HG02798 (cell line): ENCODE results near the gene TUBA3D.
"Not testable (repeated sequence)": the region's sequence is repeated elsewhere in the genome, so short reads cannot be mapped to it uniquely, and the experiment has no call there.

Experiments
- ATAC-seq: cut with Tn5 transposase; IDR thresholded peaks from one replicate; pipeline ENCODE4 v1.9.1; 2021; ENCODE audit warnings: mild to moderate bottlenecking; ENCODE audit not compliant: unreplicated experiment, poor library complexity

Gene TUBA3D

DNA sequence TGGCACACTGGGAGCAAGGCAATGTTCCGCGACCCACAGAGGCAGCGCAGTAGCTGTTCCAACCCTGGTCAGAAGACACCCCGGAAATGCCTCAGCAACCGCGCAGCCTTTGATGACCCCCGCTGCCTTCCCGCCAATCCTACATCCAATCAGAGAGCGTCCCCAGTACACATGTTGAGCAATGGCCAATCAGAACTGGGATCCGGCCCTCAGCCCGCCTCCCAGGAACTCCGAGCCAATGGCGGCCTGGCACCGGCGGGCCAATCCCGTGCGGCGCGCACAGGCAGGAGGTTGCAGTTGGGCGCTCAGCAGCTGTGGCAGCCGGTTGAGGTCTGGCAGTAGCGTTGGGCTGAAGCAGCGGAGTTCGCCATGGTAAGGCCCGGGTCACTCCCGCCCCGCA, at the start of gene TUBA3D:
TSS of gene TUBA3D (plus strand) at position 289 of the 400 bp plus-strand sequence. CDS start at position 370, 81 bp downstream.
- no peak for ATAC-seq

DNA sequence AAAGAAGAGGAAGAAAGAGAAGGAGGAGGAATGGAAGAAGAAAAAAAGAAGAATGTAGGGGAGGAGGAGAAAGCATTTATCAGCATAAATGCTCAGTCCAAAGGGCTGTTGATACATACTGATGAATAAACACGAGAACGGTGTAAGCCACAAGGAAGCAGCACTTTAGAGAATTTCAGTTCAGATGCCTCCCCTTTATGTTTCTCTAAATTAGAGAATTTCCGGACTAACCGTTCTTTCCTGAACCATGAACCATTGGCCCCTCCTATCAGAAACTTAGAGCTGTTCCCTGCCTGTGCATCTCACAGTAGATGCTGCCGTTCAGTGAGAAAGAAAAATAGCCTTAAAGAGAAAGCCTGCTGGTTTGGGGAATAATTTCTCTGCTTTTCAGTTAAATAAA, 49.2 kb upstream of the TUBA3D start:
- no peak for ATAC-seq

DNA sequence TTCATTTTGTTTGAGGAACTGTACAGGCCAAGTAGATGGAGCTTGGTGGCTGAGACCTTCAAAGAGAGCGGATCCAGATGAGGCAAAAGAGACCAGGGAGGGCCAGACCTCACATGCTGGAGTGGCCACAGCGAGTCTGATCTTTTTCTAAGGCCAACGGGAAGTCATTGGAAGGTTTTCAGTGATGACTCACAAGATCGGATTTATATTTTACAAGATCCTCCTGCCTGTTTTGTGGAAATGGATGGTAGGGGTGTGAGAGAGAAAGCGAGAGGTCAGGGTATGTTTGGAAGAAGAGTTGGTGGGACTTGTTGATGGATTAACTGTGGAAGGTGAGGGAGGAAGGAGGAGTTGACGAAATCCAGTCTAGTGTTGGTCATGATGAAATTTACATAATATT, 44.6 kb upstream of the TUBA3D start:
- no peak for ATAC-seq

DNA sequence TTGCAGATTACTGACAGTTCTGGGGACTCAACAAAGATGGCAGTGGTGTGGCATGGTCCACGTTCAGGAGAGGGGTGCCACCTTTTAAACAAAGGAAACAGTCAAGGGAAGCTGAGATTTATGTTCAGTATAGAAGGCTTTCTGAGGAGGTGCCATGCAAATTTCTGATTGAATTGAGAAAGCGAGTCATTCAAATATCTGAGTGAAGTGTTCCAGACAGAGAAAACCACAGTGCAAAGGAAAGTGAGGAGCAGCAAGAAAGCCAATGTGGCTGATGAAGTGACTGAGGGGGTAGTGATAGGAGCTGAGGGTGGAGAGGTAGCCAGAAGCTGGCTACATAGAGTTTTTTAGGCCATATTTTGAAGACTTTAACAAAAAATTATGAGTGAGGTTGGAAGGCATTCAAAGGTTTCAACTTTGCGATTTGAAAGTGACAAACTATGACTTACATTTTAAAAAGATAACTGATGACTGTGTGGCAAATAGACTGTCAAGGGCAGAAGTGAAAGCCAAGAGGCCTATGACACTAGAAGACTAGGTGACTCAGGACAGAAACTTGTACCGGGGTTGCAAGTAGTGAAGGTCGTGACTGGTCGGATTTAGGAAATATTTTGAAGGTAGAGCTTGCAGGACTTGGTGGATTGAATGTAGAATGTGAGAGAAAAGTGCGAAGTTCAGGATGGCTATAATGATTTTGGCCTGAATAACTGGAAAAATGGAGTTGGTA, 35.0 kb upstream of the TUBA3D start:
- peak; percentile 86 for ATAC-seq

DNA sequence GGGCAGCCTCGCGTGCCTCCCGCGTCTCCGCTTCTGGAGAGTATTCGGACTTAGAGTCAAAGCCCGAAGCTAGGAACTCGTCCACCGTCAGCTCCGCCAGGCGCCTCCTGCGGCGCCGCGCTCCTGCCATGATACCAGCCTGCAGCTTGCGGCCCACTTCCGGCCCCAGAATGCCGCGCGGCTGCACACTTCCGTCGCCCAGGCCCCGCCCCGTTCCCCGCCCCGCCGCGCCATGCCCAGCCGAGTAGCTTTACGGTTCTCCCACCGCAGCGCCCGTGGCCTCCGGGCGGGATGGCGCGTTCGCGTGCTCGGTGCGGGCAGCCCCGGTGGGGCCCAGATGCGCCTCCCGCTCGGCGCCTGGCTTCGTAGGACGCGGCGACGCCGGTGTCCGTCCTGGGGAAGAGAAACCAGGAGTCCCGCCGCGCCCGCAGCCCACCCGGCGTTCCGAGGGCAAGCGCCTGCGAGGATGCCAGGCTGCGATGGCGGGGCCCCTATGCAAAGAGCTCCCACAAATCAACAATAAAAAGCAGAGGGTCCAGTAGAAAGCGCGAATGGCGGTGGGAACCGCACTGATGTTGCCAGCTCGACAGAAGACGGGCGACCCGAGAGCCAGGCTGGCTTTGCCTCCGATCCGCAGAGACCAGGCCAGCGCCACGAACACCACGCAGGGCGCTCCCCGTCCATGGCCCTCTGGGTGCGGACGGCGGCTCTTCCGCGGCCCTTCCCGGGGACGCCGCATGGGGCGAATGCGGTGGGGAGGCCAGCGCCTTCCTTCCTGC, 31.0 kb upstream of the TUBA3D start:
- not testable (repeated sequence) for ATAC-seq

DNA sequence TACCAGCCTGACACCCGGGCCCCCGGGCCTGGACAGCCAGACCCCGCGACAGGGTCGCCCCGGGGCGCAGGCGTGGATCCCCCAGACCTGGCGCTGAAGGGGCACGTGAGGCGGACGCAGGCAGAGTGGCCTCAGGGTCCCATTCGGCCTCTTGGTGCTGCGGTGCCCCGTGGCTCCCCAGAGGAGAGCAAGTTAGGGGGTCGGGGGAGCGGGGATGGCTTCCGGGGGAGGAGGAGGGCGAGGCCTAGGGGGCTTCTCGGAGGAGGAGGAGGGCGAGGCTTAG, 30.5 kb upstream of the TUBA3D start:
- not testable (repeated sequence) for ATAC-seq

DNA sequence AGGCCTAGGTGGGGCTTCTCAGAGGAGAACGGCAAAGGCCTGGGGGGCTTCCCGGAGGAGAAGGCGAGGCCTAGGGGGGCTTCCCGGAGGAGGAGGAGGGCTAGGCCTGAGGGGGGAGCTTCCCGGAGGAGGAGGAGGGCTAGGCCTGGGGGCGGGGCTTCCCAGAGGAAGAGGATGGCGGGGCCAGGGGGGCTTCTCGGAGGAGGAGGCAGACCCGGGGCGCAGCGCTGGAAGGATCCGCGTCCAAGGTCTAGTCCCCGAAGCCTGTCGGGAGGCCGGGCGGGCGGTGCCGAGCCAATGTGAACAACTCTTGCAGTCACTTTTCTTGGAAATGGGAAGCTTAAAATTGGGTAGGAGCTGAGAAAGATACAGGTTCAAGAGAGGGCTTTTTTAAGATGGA, 30.0 kb upstream of the TUBA3D start:
- ATAC-seq = no peak

DNA sequence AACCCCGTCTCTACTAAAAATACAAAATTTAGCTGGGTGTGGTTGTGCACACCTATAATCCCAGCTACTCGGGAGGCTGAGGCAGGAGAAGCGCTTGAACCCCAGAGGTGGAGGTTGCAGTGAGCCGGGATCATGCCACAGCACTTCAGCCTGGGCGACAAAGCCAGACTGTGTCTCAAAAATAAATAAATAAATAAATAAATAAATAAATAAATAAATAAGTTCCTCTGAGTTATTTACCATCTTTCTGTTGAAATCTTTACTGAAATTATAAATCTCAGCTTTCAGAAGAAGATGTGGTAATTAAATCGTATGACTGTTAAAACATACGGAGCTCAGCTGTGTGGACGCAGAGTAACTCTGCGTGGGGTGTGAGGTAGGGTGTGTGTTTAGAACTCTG, 27.9 kb upstream of the TUBA3D start:
- not testable (repeated sequence) for ATAC-seq

DNA sequence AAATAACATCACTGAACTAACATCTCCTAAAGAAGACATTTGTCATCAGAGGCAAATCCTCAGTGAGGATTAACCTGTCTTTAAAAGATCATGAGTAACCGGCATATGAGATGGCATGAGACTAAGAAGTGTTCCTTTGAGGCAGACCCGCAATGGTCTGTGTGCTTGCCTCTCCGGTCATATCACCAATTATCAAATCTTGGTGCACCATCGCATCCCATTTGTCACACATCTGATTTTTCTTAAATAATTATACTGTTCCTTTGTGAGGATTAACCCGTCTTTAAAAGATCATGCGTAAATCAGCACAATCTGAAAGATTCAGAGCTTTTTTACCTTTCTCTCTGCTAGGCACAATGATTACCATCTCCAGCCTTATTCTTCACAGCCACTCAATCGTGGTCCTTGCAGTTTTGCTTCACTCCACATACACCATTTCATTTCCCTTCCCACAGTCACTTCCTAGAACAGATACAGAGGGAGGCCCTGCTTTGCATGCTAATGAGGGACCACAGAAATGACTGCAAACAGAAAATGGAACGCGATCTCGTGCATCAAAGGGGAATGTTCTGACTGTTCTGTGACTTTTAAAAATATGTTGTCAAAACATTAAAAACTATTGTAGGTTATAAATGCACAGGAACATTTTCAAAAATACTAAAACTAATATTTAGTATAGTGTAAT, 24.5 kb upstream of the TUBA3D start:
- peak; percentile 94 for ATAC-seq

DNA sequence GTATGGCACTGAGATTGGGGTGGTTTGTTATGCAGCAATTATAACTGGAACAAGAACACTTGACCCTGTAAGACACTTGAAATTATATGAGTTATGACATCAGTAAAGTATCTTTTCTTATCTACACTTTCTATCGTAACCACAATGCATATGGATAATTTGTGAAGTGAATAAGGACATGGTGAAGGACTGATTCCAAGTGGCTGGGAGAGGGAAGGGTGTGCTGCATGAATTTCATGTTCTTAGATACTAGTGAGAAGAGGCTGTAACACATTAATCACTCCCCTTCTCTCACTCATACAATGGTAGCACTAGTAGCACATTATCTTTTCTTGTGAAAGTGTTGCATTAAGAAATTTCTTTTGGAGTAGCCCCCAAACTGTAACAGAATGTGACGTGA, 21.0 kb upstream of the TUBA3D start:
- not testable (repeated sequence) for ATAC-seq

DNA sequence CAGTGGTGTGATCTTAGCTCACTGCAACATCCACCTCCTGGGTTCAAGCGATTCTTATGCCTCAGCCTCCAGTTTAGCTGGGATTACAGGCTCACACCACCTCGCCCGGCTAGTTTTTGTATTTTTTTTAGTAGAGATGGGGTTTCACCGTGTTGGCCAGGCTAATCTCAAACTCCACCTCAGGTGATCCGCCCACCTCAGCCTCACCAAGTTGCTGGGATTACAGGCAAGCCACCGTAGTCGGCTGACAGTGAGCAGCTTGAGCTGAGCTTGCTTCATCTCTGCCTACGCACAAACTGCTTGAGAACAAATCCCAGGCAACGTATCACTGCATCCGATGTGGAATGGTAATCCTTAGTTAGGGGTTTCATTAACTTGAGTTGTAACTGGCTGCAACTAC, 8.2 kb upstream of the TUBA3D start:
- ATAC-seq = not testable (repeated sequence)

DNA sequence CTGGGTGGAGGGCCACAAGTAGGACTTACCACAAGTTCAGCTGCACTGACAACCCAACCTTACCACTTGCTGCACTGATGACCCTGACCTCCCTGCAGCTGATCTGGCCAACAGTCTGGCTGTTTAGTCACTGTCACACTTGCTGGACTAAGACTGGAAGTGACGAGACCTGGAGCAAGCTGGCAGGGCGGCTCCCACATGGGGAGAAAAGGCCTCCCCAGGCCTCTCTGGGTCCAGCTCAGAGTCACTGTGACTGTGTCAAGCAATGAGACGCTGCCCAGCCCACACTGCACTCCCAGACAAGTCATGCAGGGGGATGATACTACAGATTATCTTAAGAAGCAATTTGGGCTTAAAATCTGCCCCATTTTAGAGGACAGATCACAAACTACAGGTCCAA, 5.0 kb upstream of the TUBA3D start:
- not testable (repeated sequence) for ATAC-seq

DNA sequence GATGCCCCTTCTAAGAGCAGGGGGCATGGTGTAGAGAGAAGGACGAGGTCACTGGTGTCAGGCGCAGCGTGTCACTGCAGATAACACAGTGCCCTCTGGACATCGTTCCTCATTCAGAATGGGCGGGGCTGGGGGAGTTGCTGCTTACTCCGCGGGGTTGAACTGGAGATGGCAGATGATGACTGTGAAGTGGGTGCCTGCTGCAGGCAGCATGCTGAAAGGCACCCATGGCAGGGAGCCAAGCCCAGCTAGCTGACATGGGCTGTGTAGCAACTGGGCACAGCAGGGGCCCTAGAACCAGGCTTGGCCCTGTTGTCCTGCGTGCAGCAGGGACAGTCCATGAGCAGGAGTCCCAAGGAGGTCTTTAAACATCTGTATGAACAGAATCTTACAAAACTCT, 4.3 kb upstream of the TUBA3D start:
- not testable (repeated sequence) for ATAC-seq

DNA sequence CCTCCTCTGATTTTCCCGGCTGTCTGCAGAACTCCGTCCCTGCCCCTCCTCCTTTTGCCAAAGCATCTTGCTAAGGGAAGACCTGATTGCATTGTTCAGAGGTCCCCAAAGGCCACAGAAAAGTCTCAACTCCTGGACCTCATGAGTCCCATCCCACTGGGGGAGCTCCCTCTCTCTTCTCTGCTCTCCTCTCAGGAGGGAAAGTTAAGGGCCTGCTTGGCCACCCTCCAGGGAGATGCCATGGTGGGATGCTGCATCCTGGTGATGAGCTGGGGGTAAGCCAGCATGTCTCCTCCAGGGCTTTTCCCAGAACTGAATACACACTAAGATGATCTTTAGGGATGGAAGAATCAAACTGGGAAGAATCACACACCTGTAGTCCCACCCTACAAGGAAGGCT, 2.7 kb upstream of the TUBA3D start:
- not testable (repeated sequence) for ATAC-seq

DNA sequence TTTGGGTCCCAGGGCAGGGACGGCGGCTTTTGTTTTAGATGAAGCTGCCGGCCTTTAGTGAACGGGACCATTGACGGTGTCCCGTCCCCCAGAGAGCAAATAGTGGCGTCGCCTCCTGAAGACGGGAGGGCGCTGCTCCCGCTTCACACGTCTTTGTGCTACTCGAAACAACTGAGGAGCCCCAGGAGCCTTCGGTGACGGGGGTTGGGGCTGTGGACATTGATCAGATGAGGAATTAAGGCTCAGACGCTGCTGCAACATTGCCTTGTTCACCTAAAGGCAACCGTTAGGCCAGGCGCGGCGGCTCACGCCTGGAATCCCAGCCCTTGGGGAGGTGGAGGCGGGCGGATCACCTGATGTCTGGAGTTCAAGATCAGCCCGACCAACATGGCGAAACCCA, 444 bp downstream of the TUBA3D start:
- ATAC-seq = not testable (repeated sequence)

DNA sequence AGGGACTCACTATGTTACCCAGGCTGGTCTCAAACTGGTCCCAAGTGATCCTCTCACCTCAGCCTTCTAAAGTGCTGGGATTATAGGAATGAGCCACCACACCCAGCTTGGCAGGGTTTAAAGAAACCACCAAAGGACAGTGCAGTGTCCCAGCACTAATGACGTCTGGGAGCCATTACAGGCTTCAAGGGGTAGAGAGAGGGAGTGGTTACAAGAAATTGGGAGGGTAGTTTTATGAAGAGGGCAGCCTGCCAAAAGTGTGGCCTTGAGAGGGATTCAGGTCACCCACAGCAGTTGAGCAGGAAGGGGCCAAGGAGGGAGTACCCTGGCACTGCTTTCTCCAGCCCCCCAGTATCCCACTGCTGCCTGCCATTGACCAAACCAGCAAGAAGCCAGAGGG, 1.3 kb downstream of the TUBA3D start:
- not testable (repeated sequence) for ATAC-seq

DNA sequence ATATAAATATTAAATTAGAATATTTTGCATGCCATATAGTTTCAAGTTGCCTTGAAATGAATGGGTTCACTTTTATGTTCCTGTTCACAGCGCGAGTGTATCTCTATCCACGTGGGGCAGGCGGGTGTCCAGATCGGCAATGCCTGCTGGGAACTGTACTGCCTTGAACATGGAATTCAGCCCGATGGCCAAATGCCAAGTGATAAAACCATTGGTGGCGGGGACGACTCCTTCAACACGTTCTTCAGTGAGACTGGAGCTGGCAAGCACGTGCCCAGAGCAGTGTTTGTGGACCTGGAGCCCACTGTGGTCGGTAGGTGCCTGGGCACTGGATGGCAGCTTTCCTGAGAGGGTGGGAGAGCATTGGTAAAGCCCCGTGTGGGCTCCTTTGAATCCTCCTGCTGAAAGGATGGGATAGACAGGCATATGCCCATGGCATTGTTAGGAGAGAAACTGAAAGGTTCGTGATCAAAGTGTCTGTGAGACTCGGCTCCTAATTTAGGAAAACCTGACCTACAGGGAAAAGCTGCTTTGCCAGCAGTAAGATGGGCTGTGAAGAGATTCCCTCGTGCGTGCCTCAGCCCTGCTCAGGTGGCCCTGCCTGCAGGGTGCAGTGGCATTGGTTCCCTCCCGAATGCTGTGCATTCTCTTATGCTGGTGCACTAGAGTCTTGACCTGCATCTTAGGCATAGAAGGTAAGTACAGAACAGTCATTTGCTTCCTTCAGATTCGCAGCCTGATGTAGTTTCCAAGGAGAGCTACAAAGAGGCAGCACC, 2.3 kb downstream of the TUBA3D start:
- not testable (repeated sequence) for ATAC-seq

DNA sequence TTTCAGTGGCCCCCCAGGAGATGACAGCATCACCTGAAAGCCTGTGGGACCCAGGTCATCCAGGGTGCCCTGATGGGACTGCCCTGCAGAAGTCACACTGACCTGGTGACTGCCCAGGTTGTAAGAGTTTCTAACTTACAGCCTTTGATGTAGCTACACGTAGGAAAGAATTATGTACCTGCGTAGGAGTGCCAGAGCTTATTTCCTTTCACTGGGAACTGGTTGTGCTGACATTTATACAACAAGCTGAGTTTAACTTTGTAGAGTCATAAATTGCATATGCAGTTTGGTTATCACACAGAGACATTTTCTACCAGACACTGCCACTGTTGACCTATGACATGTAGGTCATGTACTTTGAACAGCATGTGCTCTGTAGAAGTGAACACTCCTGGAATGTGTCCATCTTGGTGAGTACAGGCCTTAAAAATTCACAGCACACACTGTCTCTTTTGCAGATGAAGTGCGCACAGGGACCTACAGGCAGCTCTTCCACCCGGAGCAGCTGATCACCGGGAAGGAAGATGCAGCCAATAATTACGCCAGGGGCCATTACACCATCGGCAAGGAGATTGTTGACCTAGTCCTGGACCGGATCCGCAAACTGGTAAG, 3.0 kb downstream of the TUBA3D start:
- ATAC-seq = not testable (repeated sequence)

DNA sequence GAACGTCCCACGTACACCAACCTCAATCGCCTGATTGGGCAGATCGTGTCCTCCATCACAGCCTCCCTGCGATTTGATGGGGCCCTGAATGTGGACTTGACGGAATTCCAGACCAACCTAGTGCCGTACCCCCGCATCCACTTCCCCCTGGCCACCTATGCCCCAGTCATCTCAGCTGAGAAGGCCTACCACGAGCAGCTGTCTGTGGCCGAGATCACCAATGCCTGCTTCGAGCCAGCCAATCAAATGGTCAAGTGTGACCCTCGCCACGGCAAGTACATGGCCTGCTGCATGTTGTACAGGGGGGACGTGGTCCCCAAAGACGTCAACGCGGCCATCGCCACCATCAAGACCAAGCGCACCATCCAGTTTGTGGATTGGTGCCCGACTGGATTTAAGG, 4.4 kb downstream of the TUBA3D start:
- not testable (repeated sequence) for ATAC-seq

DNA sequence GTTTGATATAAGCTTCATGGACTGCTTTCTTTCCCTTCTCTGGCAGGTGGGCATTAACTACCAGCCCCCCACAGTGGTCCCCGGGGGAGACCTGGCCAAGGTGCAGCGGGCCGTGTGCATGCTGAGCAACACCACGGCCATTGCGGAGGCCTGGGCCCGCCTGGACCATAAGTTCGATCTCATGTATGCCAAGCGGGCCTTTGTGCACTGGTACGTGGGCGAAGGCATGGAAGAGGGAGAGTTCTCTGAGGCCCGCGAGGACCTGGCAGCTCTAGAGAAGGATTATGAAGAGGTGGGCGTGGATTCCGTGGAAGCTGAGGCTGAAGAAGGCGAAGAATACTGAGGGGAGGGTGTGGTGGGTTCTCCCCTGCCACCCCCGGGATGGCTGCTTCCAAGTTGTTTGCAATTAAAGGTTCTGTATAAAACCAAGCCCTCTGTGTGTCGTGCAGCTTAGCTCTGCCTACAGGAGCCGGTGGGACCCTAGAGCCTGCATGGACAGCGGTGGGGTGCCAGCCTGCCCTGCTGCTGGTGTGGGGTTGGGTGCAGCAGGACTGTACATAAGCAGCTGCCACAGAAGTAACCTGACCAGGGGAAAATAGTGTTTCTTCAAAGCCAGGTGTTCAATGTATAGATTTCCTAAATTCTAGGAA, 6.7 kb downstream of the TUBA3D start:
- ATAC-seq = not testable (repeated sequence)
